ENCODE measurements around the gene FAM83B. TPM values are rescaled to one million over a fixed set of nuclear protein-coding genes. Genes with fewer than 3 reads are reported as not detected.
"Not testable (repeated sequence)": the region's sequence is repeated elsewhere in the genome, so short reads cannot be mapped to it uniquely, and the experiment has no call there.

FAM83B gene, protein sequence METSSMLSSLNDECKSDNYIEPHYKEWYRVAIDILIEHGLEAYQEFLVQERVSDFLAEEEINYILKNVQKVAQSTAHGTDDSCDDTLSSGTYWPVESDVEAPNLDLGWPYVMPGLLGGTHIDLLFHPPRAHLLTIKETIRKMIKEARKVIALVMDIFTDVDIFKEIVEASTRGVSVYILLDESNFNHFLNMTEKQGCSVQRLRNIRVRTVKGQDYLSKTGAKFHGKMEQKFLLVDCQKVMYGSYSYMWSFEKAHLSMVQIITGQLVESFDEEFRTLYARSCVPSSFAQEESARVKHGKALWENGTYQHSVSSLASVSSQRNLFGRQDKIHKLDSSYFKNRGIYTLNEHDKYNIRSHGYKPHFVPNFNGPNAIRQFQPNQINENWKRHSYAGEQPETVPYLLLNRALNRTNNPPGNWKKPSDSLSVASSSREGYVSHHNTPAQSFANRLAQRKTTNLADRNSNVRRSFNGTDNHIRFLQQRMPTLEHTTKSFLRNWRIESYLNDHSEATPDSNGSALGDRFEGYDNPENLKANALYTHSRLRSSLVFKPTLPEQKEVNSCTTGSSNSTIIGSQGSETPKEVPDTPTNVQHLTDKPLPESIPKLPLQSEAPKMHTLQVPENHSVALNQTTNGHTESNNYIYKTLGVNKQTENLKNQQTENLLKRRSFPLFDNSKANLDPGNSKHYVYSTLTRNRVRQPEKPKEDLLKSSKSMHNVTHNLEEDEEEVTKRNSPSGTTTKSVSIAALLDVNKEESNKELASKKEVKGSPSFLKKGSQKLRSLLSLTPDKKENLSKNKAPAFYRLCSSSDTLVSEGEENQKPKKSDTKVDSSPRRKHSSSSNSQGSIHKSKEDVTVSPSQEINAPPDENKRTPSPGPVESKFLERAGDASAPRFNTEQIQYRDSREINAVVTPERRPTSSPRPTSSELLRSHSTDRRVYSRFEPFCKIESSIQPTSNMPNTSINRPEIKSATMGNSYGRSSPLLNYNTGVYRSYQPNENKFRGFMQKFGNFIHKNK
- 47.7 TPM for total RNA-seq

GRCh38 chr6:54846243-54846856 lies at the start of gene FAM83B:
Gene FAM83B (plus strand): TSS chr6:54846771. CDS start chr6:54870247, 23,476 bp downstream.
- no peak for DNase-seq

GRCh38 chr6:54796918-54797317 lies 49.7 kb upstream of the FAM83B start:
- DNase-seq, result not testable (repeated sequence)

GRCh38 chr6:54800050-54800600 lies 46.4 kb upstream of the FAM83B start:
- no peak for DNase-seq

DNA sequence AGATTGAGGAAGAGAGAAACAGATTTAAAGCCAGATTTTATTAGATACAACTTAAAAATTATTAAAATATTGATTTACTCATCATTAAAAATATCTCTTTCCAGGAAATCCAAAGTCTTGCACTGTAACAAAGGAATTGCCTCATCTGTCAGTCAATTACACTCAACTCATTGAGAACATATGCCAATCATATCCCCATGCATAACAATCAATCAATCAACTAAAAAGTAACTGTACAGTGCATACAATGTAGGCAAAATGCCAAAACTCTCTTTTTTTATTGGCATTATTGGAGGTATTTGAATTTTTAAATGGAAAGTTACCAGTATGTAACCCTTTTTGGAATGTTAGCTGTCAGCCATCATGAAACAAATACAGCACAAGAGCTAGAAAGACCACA lies 45.3 kb upstream of the FAM83B start:
- no peak for DNase-seq

- DNase-seq, result peak; percentile 1
Measured at GRCh38 chr6:54801669-54802068, 44.9 kb upstream of the FAM83B start.

DNA sequence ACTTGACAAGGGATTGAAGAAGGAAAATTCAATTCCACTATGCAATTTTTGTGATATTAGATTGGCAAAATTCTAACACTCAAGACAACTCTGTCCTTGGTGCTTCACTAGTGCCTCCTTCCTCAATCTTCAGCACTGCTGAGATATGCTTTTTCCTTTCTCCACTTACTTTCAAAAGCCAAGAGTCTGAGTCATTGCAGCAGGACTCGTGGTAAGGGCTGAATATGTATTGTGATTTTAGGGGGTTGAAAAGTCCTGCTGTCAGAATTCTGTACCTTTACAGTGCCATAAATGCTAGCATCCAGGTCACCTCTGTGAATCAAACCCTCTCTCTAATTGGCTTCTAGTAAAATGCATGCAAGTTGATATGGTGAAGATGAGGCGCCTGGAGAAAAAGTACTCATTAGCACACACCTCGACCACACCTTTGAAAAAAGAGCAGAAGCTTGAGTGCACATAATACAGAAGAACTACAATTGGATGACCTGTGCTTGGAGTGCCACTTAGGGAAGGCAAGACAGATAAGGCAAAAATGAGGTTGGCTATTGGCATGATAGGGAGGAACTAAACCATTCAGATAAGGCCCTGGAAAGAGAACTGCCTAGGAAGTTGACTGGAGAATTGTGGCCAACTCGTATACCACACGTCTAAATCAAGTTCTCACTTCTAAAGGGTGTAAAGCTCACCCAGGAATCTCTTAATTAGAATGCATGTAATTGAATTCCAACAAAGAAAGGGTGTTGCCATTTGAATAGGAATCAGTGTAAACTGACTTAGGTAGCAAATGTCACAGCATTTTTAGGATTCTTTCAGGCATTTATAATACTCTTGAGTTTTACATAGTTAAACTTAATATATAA lies 43.6 kb upstream of the FAM83B start:
- DNase-seq, result no peak

DNA sequence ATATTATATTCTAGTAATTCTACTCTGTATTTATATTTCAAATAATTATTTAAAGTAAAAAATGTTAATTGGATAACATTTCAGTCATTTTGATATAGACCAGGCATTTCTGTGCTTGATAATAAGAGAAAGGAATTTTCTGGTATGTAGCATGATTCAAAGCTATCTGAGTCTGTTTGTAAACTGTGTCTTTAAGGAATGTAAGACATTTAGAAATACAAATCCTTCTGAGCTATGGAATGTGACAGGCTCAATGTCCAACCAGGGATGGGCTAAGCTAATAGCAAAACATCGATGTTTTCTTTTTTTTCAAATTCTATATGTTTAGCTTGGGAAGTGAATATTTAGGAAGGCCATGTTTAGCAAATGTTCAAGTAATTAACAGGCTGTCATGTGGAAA lies 41.5 kb upstream of the FAM83B start:
- no peak for DNase-seq

DNA sequence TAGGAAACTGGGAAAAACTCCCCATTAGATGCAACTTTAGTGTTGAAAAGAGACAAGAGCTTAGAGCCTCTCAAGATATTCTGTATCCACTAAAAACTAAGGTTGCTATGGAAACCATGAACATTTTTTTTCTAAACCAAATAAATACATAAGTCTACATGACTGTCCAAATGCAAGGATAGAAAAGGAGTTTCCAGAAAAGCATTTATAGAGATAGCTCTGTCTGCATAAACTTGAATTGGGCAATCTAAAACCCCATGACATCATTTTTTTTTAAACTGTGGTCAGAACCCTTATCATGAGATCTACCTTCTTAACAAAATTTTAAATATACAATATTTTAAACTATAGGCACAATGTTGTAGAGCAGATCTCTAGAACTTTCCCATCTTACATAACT lies 36.4 kb upstream of the FAM83B start:
- no peak for DNase-seq

DNA sequence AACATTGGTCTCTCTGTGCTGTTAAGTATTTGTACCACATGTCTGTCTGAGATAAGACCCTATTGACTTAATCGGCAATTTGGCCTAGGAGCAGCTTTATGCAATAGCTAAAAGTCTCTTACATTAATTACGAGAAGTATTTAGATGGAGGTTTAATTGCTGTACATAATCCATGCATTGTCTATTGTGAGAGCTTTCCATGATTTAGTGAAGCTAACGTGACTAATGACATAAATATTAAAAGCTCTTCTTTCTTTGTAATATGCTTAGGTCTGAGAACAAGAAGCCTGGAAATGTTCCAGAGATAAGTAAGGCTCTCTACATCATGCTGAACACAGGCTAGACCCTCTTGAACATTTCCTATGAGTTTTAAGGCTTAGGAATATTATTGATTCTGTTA lies 32.7 kb upstream of the FAM83B start:
- no peak for DNase-seq

DNA sequence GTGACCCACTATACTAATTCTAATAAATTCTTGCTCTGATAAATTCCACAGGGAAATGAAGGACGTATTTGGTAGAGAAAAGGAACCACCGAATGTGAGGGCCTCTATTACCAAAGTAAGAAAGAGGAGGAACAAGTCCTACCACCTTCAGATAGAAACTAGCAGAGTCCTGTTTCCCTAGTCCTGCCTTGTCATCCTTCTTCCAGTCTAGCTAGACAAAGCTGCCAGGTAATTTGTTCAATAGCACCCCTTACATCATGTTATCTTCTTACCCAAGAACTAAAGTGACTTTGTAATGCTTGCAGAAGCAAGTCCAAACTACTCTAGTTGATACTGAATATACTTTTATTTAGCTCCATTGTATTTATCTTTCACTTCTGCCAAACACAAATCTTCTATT lies 29.3 kb upstream of the FAM83B start:
- DNase-seq, result no peak

GRCh38 chr6:54817834-54818233 lies 28.7 kb upstream of the FAM83B start:
- DNase-seq, result no peak

GRCh38 chr6:54824225-54824624 lies 22.3 kb upstream of the FAM83B start:
- DNase-seq, result not testable (repeated sequence)

DNA sequence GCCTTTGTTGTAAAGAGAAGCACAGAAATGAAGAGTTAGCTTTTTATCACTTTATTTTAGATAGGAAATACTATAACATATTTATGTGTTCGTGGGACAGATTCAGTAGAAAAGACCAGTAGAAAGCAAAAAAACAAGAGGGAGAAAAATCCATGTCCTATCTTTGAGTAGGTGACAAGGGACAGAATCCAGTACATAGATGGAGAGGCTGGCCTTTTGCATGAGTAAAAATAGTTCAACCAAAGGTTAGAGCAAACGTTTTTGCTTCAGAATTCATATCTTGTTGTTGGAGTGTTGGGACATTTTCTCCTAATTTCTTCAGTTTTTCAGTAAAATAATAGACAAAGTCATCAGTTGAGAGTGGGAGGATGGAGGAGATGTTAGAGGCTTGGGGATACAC lies 19.6 kb upstream of the FAM83B start:
- no peak for DNase-seq

- no peak for DNase-seq
Measured at GRCh38 chr6:54830216-54830615, 16.4 kb upstream of the FAM83B start.

- no peak for DNase-seq
Measured at GRCh38 chr6:54835176-54835575, 11.4 kb upstream of the FAM83B start.

GRCh38 chr6:54846857-54847674 lies 495 bp downstream of the FAM83B start:
- no peak for DNase-seq

DNA sequence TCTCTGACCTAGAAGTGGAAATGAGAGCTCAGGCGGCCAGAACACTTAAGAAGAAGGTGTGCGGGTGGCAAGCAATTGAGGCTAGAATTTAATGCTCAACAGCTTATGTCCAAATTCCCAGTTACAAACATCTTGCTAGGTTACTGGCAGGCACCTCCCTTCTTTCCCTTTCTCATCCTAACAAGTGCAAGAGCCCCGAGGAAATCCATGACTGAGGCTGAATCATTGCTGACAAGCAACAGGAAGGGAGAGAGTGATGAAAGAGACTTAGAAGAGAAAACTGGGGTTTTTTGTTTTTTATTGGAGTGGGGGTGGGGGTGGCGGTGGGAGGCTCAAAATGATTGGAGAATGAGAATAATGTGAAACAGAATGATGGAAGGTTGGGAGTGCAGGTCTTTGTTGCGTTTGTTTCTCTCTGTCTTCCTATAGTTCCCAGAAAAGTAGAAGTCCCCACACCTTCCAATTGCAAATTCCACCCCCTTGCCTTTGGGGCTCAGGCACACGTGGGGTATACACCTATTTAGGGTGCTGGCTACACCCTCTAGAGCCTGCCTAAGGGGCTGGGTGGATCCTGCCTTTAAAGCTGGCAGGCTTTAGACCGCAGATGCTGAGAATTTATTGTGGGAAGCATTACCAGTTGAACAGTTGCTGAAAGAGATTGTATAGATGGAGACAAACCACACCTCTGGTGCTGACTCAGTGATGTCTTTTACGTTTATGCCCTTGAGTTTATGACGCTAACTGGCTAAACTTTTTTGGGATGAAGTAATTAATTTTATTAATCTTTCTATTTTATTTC lies 1.4 kb downstream of the FAM83B start:
- DNase-seq, result no peak

DNA sequence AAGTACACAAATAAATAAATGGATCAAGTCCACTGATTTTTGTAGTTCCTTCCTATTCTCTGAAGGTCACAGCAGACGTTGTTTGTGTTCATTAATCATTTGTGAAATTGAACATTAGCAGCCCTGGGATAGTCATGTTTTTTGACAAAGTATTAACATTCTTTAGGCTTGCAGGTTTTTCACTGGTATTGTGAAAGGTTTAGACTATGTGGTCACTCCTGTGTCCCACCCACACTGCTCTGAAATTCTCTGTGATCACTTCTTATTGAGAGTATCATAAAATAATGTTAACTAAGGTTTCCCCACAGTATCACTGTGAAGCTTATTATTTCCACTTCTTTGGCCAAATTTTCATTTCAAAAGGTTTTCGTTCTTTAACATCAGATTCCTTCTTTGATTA lies 3.5 kb downstream of the FAM83B start:
- DNase-seq, result no peak

DNA sequence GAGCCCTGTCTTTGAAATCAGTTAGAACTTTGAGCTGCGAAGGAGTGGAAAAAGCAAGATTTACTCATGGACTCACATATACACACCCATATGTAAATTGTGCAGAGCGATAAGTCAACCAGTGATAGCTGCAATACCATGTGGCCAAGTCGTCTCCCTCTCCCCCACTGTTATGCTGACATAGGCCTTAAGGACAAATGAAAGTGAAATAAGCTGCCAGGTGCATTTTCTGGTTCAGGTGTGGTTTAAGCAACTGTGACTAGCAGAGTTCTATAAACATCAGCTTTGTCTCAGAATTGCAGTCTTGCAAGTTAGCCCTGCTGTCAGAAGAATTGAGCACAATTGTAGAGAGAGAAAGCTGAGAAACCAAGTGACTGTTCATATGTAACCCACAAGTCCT lies 9.6 kb downstream of the FAM83B start:
- DNase-seq, result no peak

DNA sequence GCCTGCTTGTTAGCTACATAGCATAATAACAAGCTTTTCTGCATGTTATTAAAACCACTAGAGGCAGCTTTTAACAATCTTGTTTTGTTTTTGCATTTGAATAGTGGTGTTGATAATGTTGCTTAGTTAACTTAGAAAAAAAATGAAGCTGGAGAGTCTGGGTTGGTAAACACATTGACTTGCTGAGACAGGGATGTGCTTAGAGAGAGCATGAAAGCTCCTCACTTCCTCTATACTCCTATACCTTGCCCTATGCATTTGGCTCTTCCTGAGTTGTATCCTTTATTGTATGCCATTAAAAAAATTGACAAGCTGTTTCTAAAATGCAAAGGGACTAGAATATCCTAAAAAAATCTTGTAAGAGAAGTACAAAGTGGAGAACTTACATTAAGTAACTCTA lies 13.6 kb downstream of the FAM83B start:
- DNase-seq, result no peak

Measured in skin of body (tissue), 2 donors.